ENCODE measurements around the gene TMEM178B. TPM values are rescaled to one million over a fixed set of nuclear protein-coding genes. Genes with fewer than 3 reads are reported as not detected.
A peak's percentile ranks its signal among the peaks of the same experiment; 100 is the strongest.

TMEM178B gene
- total and polyA plus RNA-seq, 9 of the 15 experiments (the other 6 are each of a cell fraction or from before 2014, with no cell fraction given) = under 0.01 to 0.03 (median 0.01) TPM; not detected in 5

DNA sequence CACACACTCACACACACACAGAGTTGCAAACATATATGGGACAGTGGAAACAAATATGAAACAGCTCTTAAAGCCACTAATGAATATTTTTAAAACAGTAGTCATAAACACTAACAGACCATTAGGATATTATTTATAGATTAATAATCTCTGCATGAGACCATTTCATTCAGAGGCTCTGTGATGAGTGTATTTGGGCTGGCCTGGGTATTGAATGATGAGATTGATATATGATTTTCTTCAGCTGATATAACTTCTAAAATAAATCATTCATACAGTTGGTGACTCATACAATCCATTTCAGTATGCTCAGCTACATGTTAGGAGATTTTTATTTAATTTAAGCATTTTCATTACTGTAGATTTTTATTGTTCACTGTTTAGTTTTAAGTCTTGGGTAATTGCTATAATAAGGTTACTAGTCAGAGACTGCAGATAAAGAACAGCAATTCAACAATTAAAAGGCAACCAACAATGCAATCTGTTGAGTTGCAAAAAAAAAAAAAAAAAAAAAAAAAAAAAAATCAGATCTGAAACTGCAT is 452.2 kb downstream of the TMEM178B start (continued):
- TF ChIP-seq HOXB6 (CRISPR knock-in tag; IDR thresholded peaks at IDR 0.05; ENCODE audit: borderline replicate concordance) (no peak), NRF1 (conservative IDR thresholded peaks at IDR 0.05 in 1 of 2, IDR thresholded peaks at IDR 0.05 in 1 of 2) (no peak), ZZZ3 (IDR thresholded peaks at IDR 0.05) (no peak)
- TF ChIP-seq, protein P1, sequence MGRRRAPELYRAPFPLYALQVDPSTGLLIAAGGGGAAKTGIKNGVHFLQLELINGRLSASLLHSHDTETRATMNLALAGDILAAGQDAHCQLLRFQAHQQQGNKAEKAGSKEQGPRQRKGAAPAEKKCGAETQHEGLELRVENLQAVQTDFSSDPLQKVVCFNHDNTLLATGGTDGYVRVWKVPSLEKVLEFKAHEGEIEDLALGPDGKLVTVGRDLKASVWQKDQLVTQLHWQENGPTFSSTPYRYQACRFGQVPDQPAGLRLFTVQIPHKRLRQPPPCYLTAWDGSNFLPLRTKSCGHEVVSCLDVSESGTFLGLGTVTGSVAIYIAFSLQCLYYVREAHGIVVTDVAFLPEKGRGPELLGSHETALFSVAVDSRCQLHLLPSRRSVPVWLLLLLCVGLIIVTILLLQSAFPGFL (CRISPR knock-in tag; IDR thresholded peaks at IDR 0.05) = no peak
- TF ChIP-seq, protein P2, sequence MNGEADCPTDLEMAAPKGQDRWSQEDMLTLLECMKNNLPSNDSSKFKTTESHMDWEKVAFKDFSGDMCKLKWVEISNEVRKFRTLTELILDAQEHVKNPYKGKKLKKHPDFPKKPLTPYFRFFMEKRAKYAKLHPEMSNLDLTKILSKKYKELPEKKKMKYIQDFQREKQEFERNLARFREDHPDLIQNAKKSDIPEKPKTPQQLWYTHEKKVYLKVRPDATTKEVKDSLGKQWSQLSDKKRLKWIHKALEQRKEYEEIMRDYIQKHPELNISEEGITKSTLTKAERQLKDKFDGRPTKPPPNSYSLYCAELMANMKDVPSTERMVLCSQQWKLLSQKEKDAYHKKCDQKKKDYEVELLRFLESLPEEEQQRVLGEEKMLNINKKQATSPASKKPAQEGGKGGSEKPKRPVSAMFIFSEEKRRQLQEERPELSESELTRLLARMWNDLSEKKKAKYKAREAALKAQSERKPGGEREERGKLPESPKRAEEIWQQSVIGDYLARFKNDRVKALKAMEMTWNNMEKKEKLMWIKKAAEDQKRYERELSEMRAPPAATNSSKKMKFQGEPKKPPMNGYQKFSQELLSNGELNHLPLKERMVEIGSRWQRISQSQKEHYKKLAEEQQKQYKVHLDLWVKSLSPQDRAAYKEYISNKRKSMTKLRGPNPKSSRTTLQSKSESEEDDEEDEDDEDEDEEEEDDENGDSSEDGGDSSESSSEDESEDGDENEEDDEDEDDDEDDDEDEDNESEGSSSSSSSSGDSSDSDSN (IDR thresholded peaks at IDR 0.05; ENCODE audit: borderline replicate concordance in 1 of 2, low read depth in 2 of 2, low read length in 2 of 2) = no peak

DNA sequence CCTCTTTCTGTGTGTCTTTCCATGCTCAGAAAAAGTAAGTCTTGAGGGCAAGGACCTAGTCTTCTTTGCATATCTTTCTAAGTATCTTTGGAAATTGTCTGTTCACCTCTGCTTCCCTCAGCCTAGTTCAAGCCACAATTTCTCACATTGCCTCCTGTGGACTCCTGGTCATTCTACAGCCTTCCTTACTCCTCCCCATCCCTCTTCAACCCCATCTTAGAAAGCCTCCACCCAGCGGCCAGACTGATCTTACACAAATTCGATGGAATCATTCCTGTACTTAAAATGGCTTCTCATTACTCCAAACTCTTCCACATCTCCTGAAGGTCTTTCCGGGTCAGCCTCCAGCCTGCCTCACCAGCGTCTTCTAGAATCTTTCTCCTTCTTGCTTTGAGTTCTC is 453.2 kb downstream of the TMEM178B start:
- in situ Hi-C loops (cut with MboI) = loop anchor here (25.0 kb wide), 1 partner anchor 715 kb away; no protein-coding TSS in a partner anchor
- CTCF ChIA-PET (ENCODE audit: low intra/inter-chr PET ratio) = no interaction called here
- peak; percentile 73 for ATAC-seq
- Histone ChIP-seq H3K36me3 (ENCODE audit: control insufficient read depth, insufficient read depth, low read length) (no peaks in the 10 kb centered on the region), H3K27ac (ENCODE audit: extremely low read depth, low read depth, low read length) (no peak overlapping the region), H3K79me2 (ENCODE audit: control insufficient read depth, insufficient read depth, low read length) (no peaks in the 10 kb centered on the region), H3K4me1 (replicated peaks in 1 of 2; ENCODE audit: control insufficient read depth in 2 of 2, insufficient read depth in 2 of 2, low read length in 2 of 2) (no peaks in the 10 kb centered on the region), H3K4me3 (no peak overlapping the region), H3K27me3 (ENCODE audit: control insufficient read depth in 2 of 2, insufficient read depth in 2 of 2, low read length in 2 of 2) (peaks cover 20 to 23% of the 10 kb centered on the region in 2 experiments), H3K4me2 (ENCODE audit: insufficient read depth, low read length) (no peak overlapping the region), H3K9me3 (replicated peaks; ENCODE audit: control insufficient read depth, insufficient read depth, low read depth, low read length) (no peaks in the 10 kb centered on the region), H2AFZ (ENCODE audit: low read depth, low read length) (no peak overlapping the region), H3K9ac (ENCODE audit: insufficient read depth in 1 of 2, low read depth in 2 of 2, low read length in 2 of 2) (no peak overlapping the region), H3K9me1 (ENCODE audit: control insufficient read depth, insufficient read depth, low read length) (no peaks in the 10 kb centered on the region), H4K20me1 (replicated peaks; ENCODE audit: control insufficient read depth, insufficient read depth, low read length) (no peaks in the 10 kb centered on the region)
- intact Hi-C loops (cut with micrococcal nuclease) = no loop called here
- no TSS peak for BruUV-seq (replicated peaks)
- no peak for DNase-seq (ENCODE audit: extremely low read depth in 1 of 4, low spot score in 3 of 4)
- FAIRE-seq = no peak
- POLR2A ChIA-PET = no interaction called here
- 0% methylated on average over 4 of the region's 4 CpGs for WGBS (ENCODE audit: insufficient coverage, low coverage, missing lambda C conversion rate)
- TF ChIP-seq RFX1 (IDR thresholded peaks at IDR 0.05) (no peak), YY1 (IDR thresholded peaks at IDR 0.05; ENCODE audit: borderline replicate concordance in 1 of 3, control insufficient read depth in 1 of 3, extremely low read depth in 1 of 3, insufficient read depth in 3 of 3, insufficient read length in 1 of 3, insufficient replicate concordance in 2 of 3, low read depth in 1 of 3, low read length in 2 of 3) (peak in 1 of 3 experiments; percentile 33), MEIS2 (IDR thresholded peaks at IDR 0.05; ENCODE audit: partially characterized antibody) (no peak)
- TF ChIP-seq, protein P3, sequence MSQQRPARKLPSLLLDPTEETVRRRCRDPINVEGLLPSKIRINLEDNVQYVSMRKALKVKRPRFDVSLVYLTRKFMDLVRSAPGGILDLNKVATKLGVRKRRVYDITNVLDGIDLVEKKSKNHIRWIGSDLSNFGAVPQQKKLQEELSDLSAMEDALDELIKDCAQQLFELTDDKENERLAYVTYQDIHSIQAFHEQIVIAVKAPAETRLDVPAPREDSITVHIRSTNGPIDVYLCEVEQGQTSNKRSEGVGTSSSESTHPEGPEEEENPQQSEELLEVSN (IDR thresholded peaks at IDR 0.05; ENCODE audit: borderline replicate concordance in 1 of 2, extremely low read depth in 1 of 2, insufficient read depth in 1 of 2, insufficient read length in 1 of 2, low read depth in 1 of 2, low read length in 1 of 2, poor library complexity in 1 of 2, severe bottlenecking in 1 of 2) = no peak
